Measurements from ENCODE around the gene MXRA8.
A peak's percentile ranks its signal among the peaks of the same experiment; 100 is the strongest.
"Not testable (repeated sequence)": the region's sequence is repeated elsewhere in the genome, so short reads cannot be mapped to it uniquely, and the experiment has no call there.

MXRA8 gene, protein sequence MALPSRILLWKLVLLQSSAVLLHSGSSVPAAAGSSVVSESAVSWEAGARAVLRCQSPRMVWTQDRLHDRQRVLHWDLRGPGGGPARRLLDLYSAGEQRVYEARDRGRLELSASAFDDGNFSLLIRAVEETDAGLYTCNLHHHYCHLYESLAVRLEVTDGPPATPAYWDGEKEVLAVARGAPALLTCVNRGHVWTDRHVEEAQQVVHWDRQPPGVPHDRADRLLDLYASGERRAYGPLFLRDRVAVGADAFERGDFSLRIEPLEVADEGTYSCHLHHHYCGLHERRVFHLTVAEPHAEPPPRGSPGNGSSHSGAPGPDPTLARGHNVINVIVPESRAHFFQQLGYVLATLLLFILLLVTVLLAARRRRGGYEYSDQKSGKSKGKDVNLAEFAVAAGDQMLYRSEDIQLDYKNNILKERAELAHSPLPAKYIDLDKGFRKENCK

DNA sequence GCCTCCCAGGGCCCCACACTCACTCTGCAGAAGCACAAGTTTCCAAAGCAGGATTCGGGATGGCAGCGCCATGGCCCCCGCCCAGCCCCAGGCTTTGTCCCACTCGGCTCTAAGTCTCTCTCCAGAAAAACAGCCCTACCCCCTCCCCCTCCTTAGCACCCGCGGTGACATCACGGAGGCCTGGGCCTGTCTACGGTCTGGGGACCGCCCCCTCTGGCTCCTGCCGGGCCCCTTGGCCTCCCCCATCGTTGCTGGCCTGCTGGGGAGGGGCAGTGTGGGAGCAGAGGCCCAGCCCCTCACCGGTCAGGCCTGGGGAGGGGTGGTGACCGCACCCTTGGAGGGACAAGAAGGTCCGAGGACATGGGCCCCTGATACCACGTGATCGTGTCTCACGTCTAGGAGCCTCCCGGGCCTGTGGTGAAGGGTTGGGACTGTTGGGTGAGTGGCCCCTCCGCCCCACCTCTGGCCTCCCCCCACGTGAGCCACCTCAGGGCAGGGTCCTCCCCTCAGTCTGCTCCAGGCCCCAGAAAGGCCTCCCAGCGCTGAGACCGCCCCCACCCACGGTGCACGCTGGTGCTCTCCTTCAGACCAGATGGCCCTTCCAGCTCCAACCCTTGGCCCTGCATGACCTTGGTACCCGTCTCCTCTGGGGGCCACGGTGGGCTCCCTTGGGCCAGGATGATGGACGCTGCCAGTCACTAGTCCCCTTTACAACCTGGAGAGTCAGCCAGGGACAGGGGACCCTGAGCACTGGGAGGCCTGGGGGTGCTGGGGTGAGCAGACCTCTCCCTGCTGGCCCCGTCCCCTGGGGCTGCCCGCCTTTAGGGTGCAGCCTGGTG, at the start of gene MXRA8:
Gene MXRA8 (minus strand): TSS at position 123 of the 839 bp plus-strand sequence. CDS start 51 bp downstream, at position 72.
- DNase-seq: peak; percentile 94

DNA sequence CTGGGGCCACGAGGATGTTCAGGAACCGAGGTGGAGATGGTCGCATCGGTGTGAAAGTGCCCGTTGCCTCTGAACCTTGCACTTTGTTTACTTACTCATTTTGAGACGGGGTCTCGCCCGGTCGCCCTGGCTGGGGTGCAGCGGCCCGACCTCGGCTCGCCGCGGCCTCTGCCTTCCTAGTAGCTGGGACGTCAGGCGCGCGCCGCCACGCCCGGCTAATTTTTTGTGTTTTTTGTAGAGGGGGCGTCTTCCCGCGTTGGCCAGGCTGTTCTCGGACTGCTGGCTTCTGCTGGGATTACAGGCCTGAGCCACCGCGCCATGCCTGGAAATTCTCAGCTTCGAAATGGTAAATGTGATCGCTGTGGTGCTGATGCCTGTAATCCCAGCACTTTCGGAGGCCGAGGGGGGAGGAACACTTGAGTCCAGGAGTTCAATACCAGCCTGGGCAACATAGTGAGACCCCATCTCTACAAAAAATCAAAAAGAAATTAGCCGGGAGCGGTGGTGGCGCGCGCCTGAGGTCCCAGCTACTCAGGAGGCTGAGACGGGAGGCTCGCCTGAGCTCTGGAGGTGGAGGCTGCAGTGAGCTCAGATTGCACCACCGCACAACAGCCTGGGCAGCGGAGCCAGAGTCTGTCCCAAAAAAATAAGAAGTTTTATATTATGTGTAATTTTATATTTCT, 49.4 kb upstream of the MXRA8 start:
- peak; percentile 32 for DNase-seq

DNA sequence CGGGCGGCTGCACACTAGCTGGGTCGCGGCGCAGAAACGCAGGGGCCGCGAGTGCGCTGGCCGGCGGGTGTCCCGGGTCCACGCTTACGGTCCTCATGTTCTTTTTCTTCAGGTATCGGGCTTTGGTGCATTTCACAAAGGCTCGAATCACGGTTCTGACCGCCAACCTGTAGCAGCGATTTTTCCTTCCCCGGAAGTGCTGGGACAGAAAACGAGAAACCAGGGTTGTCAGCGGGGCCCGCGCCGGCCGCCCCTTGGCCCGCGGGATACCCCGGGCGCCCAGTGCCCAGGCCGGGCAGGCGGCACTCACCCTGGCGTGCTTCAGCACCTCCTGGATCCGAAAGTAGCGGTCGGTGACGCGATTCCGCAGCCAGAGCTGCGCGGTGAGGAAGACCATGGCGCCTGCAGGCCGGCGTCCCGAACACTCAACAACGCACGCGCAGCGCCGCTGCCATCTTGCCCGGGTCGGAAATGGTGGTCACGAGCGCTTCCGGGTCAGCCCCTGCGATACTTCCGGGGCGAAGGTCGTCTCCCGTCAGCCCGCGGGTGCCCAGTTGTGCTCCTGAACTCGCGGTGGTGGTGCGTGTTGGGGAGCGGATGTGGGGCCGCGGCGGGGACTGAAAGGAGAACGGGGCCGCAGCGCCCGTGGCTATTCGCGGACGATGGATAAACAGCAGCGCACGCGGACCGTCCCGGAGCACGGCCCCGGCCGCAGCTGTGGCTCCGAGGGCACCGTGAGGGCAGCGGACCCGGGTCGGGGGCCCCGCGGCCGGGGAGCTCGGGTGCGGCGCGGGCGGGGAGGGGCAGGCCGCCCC, 48.7 kb upstream of the MXRA8 start, which contains the start of gene MRPL20:
Gene MRPL20 (minus strand): TSS at position 473 of the 815 bp plus-strand sequence. CDS start 76 bp downstream, at position 397.
- DNase-seq: peak; percentile 97

DNA sequence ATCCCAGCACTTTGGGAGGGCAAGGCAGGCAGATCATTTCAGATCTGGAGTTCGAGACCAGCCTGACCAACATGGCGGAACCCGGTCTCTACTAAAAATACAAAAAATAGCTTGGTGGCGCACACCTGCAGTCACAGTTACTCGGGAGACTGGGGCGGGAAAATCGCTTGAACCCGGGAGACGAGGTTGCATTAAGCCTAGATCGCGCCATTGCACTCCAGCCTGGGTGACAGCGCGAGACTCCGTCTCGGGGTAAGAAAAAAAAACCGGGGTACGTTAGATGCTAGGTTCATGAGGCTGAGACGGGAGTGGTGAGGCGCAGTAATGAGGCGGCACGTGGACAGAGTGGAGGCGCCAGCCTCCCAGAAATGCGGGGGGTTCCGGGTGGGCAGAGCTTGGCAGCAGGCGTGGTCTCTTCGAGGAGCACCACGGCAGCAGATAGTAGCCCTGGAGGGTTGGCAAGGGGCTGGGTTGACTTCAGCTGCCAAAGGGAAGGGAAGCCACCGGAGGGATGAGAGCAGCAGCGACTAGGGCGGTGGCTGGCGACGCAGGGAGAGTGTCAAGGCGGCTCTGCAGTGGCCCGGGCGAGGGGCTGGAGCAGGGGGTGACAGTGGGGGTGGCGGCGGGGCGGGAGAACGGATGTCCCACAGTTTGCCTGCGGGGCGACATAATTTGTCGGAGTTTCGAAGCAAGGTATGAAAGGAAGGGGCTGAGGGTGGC, 47.9 kb upstream of the MXRA8 start:
- peak; percentile 31 for DNase-seq

DNA sequence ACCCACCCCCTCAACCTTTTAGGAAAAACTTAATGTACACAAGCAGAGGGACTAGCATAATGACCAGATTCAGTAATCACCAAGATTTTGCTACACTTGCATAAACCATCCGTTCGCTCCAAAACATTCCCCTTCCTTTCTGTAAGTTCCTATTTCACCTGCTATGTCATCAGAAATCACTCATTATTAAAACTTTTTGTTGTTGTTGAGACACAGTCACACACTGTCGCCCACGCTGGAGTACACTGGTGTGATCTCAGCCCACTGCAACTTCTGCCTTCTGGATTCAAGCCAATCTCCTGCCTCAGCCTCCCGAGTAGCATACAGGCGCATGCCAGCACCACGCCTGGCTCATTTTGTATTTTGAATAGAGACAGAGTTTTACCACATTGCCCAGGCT, 45.3 kb upstream of the MXRA8 start:
- DNase-seq: no peak

DNA sequence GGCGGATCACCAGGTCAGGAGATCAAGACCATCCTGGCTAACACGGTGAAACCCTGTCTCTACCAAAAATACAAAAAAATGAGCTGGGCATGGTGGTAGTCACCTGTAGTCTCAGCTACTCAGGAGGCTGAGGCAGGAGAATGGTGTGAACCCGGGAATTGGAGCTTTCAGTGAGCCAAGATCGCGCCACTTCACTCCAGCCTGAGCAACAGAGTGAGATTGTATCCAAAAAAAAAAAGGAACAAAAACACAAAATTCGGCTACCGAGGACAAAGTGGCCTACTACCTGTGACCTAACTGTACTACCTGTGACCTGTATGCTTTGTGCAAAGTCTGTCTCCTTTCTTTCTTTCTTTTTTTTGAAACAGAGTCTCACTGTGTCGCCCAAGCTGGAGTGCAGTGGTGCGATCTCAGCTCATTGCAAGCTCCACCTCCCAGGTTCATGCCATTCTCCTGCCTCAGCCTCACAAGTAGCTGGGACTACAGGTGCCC, 44.6 kb upstream of the MXRA8 start:
- not testable (repeated sequence) for DNase-seq

DNA sequence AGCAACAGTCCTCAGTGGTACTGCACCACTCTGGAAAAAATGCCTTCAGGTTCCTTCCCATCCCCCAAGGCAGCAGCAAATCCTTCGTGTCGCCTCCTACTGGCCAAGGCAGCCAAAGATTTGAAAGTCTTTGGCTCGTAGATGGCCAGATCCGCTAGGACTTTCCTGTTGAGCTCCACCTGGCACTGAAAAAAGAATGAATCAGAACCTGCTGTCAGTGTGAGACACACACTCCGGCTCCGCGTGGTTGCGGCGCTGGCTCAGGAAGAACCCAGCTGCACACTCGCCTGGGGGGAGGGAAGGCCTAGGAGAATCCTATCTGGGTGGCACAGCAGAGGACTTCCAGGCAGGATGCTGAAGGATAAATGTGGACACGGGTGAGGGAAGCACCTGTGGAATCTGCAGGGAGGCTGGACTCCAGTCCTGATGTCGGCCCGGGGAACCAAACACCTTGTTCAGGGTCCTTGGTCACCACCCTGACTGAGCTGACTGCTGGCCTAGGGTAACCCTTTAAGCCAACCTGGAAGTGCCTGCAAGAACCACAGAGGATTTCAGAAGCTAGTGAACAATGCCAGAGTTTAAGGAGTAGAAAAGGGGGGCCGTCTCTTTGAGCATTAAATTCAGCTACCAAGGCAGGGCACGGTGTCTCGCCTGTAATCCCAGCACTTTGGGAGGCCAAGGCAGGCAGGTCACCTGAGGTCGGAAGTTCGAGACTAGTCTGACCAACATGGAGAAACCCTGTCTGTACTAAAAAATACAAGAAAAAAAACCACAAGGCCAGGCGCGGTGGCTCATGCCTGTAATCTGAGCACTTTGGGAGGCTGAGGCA, 43.9 kb upstream of the MXRA8 start:
- no peak for DNase-seq

DNA sequence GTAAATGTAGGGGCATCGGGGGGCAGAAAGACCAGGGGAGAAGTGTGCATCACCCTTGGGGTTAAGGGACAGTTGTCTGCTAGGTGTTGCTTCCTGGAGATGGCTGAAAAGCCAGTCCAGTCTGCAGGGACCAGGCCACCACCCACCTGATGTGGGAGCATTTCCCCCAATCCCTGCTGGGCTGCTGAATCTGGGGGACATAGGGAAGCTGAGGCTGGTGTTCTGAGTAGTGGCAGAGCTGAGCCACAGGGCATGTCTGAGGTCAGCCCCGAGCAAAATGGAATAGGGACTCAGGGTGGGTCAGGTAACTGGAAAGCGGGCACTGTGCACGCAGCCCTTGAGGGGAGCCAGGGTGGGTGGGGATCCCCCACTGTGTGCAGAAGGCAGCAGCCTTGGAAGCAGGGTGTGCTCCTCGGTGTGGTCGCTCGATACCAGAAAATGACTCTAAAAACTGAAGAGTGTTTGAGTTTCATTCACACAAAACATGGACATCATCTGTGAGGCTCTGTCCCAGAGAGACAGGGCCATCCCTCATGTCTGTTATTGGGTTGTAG, 43.2 kb upstream of the MXRA8 start:
- DNase-seq: no peak

DNA sequence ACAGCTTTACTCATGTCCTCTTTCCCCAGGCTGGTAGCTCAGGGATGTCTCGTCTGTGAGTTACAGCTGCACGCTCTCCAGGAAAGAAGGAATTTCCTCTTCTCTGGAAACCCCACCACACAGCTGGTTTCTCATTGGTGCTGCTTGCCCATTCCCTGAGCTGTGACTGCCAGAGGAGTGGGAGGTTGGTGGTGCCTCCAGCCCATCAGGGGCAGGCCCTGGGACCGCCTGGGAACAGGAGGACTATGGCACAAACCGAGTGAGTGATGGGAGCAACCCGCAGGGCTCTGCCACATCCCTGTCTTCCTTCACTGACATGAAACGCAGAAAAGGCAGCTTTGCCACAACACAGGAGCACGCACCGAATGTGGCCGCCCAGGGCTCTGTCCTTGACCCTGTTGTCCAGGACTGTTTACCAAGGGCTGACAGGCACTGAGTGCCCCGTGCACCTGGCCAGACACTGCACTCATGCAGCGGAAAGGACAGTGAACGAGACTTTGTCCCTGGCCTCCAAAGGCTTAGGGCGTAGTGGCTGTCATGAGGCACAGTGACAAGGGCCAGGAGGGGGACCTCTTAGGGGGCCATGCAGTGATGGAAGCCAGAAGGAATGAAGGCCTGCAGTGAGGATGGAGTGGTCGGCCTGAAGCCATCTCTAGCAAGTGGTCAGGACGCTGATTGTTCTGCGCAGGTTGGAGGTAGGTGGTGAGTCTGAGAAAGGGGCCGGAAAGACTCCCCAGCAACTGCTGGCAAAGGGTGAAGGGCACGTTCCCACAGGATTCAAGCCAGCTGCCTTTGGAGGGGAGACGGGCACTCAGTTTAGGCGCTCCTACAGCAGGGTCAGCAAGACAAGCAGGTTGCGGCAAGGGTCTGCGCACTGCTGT, 42.5 kb upstream of the MXRA8 start:
- DNase-seq: no peak

DNA sequence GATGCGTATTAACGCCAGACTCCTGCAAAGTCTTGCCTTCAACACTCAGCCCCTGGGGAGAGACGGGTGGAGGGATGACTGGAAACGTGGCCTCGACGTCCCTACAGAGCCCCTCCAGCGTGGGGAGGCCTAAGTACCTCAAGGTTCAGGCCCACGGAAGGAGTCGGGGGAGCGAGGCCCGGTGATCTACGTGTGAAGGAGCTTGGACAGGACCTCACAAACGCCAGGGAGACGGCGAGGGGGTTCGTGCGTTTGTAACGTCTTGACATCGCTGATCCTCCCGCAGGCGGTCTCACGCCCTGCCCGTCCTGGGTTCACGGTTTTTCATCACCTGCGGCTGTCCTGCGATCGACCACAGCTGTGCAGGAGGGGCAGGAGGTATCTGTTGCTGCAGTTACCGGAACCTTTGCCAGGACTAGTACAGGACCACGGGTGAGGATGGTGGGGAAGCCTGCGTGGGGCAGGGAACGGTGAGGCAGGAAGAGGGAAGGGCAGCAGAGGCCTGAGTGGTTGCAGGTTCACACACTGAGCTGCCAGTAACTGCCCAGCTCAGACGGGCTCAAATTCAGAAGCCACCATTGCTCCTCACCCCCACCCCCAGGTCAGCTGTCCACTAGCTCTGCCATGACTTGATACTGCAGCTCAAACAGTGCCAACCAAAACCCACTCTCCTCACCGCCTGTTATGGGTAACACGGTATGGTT, 41.7 kb upstream of the MXRA8 start:
- no peak for DNase-seq

DNA sequence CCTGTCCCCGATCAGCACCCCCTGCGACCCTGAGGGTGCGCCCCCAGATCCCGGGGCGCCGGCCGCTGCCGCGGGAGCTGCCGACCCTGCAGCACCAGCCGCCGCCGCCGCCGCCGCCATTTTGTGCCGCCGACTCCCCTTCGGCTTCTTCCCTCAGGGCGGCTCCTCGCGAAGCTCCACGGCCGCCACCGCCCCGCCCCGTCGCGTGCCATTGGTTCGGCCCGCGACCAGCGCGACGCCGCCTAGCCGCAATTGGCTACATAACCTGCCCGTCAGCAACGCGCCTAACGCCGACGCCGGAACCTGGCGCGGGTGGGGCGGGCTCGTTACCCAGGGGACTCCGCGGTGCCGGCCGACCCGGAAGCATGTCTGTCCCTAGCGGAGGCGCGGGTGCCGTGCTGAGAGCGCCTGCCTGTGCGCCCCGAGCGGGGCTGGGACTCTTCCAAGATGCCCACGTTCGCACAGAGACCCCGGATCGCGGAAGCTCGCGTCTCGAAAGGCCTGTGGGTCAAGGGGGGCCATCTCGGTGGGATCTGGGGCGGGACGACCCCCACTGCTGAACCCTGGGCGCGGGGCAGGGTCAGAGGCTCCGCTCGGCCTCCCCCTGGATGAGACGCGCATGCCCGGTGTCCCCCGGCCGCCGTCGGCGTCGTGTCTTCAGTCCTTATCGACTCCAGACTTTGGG, 41.0 kb upstream of the MXRA8 start, which contains the start of gene CCNL2:
Gene CCNL2 (minus strand): TSS at position 149 of the 685 bp plus-strand sequence. CDS start 29 bp downstream, at position 120.
- peak; percentile 99 for DNase-seq

DNA sequence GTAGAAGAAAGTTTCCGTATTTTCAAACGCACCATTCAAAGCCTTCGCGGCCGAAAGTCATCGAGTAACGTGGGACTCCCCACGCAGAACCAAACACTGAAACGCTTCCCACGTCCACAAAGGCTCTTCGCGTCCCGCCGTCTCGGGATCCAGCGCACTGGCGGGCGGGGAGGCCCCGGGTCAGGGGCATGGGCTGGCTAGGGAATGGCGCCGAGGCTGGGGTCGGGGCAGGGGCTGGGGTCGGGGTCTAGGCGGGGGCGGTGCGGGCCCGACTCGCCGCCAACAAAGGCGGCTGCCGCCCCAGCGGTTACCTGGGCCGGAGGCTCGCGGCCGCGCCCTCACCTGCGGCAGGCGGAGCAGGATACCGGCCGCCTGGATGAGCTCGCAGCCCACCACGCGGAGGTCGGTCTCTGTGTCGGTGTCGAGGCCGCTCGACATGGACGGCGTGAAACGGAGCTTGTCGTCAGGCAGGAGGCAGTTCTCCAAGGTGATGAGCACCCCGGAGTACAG, 40.4 kb upstream of the MXRA8 start:
- DNase-seq: no peak

DNA sequence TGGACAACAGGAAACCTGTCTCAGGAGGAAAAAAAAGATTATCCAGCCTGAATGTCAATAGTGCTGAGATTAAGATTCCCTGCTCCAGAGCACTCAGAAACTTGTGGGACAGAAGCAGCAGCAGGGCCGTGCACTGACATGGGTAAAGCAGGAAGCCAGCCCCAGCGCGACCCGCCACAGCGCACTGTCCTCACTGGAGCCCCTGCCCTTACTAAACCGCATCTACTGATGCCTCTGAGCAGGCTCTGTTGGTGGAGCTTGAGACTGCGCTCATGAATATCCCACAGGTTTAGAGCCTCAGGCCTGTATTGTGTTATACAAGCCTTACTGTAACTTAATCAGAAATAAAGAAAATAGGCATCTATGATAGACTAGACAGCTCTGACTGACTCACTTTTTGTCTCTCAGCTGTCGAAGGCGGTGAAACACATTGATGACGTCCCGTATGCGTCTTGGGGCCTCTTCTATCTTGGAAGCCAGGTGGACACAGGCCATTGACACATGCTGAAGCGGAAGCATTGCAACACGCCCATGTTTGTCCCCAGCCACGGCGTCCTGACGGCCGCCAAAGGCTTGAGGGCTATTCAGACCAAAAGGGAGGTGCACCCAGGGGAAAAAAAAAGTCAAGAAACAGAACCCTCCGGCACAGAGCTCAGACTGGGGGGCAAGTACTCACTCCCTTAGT, 39.6 kb upstream of the MXRA8 start:
- DNase-seq: no peak

DNA sequence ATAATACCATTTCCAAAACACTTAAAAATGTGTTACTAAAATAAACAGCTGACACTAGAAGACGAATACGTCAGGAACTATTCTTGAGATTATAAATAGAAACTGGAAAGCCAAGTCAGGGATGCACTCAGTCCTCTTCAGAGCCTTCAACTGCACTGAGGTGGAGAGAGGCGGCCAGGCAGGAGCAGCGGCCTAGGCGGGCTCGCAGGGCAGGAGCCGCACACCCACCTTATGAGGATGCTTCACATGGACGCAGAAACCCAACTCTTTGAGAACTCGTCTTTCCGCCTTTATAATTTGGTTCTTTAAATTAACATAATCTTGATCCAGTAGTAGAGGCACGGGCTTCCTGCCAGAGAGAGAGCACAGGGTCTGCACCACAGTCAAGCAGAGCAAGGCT, 36.8 kb upstream of the MXRA8 start:
- no peak for DNase-seq

DNA sequence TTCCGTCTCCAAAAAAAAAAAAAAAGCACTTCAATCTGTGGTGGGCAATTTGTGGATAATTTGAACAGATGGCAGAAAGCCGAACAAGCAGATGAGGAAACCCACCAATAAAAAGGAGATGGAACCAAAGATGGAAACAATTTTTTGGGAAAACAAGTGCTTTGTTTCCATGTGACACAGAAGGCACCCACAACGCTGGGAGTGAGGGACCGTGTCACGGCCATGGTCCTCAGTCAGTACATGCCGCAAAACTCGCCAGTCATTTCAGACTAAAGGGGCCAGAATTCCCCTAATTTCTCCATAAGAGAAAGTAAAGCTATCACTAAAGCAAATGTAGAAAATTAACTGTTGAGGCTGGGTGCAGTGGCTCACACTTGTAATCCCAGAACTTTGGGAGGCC, 35.8 kb upstream of the MXRA8 start:
- DNase-seq: no peak

DNA sequence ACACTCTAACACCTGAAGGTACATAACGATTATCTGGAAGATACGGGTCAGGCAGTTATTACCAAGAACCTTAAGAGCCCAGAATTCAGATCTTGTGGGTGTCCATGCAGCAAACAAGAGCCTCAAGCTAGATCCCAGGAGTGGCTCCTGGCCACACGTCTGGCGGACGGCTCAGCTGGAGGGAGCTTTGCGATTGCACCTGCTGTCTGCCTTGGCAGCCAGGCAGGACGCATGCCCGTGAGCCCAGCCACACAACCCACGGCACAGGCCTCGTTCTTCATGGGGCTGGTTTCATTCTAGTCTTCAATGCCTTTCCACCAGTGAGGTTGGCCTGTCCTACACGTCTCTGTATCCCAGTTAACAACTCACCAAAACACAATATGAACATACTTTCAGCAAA, 35.1 kb upstream of the MXRA8 start:
- DNase-seq: no peak

DNA sequence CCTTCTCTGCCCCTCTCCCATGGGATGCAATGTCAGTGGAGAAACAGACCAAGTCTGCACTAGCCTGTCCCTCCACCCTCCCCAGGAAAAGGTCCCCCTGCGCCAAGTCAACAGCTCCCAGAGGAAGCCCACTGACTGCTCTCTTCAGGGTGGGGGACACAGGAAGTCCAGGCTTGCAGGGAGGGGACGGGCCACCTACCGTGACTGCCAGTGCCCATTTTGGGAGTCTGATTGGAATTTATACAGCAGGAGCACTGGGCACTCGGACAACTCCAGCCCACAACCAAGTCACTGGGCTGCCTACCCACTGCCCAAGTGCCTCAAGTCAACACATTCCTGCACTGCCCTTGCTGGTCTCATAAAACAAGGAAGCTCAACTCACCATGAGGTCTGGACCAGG, 34.7 kb upstream of the MXRA8 start:
- DNase-seq: no peak

Measured in femur (tissue), 1 donor.